ENCODE measurements around the gene TMEM107.

- TF ChIP-seq POLR2A (IDR thresholded peaks at IDR 0.05; ENCODE audit: low read depth, low read length) (peak; percentile 80), POLR2AphosphoS5 (IDR thresholded peaks at IDR 0.05; ENCODE audit: low read depth, low read length) (peak; percentile 76), TAF1 (IDR thresholded peaks at IDR 0.05; ENCODE audit: low read depth, low read length) (peak; percentile 55; the same call in 1 of the 2 replicates), POU2F2 (IDR thresholded peaks at IDR 0.05; ENCODE audit: low read depth, low read length) (no peak)
Observed at GRCh38 chr17:8192070-8192815, 16.1 kb upstream of the TMEM107 start.
